GM23248 (cell line): ENCODE results near the gene TMEM273. TPM values are rescaled to one million over a fixed set of nuclear protein-coding genes. Genes with fewer than 3 reads are reported as not detected.

Source experiments
- DNase-seq: peaks from one replicate; pipeline ENCODE4 v3.0.0-alpha.2; 2015
- H2AFZ ChIP-seq: fragments of 200-600 bp; sonication (generic); 2 replicates; pipeline ENCODE4 v1.6.1; 2016; ENCODE audit warnings: antibody characterized with exemption
- H3F3A ChIP-seq: fragments of 200-600 bp; sonication (generic); 2 replicates; pipeline ENCODE4 v1.6.1; 2016; ENCODE audit warnings: mild to moderate bottlenecking, antibody characterized with exemption, mixed run types; ENCODE audit not compliant: insufficient read depth
- H3K27ac ChIP-seq: fragments of 200-600 bp; sonication (generic); 2 replicates; pipeline ENCODE4 v1.5.1; 2016; ENCODE audit warnings: mild to moderate bottlenecking
- H3K27me3 ChIP-seq: fragments of 200-600 bp; sonication (generic); replicated peaks from 2 replicates; pipeline ENCODE4 v1.6.1; 2016; ENCODE audit warnings: mild to moderate bottlenecking; ENCODE audit not compliant: insufficient read depth
- H3K36me3 ChIP-seq: fragments of 200-600 bp; sonication (generic); 2 replicates; pipeline ENCODE4 v1.6.1; 2016; ENCODE audit warnings: low read depth, mild to moderate bottlenecking
- H3K4me1 ChIP-seq: fragments of 200-600 bp; sonication (generic); 2 replicates; pipeline ENCODE4 v1.6.1; 2016; ENCODE audit warnings: mild to moderate bottlenecking; ENCODE audit not compliant: insufficient read depth
- H3K4me2 ChIP-seq: fragments of 200-600 bp; sonication (generic); one replicate; pipeline ENCODE4 v1.6.1; 2016; ENCODE audit warnings: mild to moderate bottlenecking; ENCODE audit not compliant: unreplicated experiment
- H3K4me3 ChIP-seq: fragments of 200-600 bp; sonication (generic); 2 replicates; pipeline ENCODE4 v1.5.1; 2016; ENCODE audit warnings: mild to moderate bottlenecking
- H3K79me2 ChIP-seq: fragments of 200-600 bp; sonication (generic); 2 replicates; pipeline ENCODE4 v1.6.1; 2016; ENCODE audit warnings: mild to moderate bottlenecking; ENCODE audit not compliant: insufficient read depth
- H3K9ac ChIP-seq: fragments of 200-600 bp; sonication (generic); 2 replicates; pipeline ENCODE4 v1.6.1; 2016; ENCODE audit warnings: mild to moderate bottlenecking
- H3K9me2 ChIP-seq: fragments of 200-600 bp; sonication (generic); 2 replicates; pipeline ENCODE4 v1.6.1; 2016; ENCODE audit warnings: mixed run types, mild to moderate bottlenecking, moderate library complexity; ENCODE audit not compliant: insufficient read depth
- H3K9me3 ChIP-seq: fragments of 200-600 bp; sonication (generic); one replicate; pipeline ENCODE4 v1.6.1; 2017; ENCODE audit warnings: low read depth
- H4K20me1 ChIP-seq: fragments of 200-600 bp; sonication (generic); 2 replicates; pipeline ENCODE4 v1.6.0; 2016; ENCODE audit not compliant: insufficient read depth
- EZH2 ChIP-seq: fragments of 200-600 bp; sonication (generic); IDR thresholded peaks from 2 replicates; pipeline ENCODE4 v1.6.1; 2018; ENCODE audit warnings: antibody characterized with exemption, mild to moderate bottlenecking; ENCODE audit not compliant: insufficient read depth, poor library complexity, severe bottlenecking
- EZH2phosphoT487 ChIP-seq: fragments of 200-600 bp; sonication (generic); IDR thresholded peaks from 2 replicates; pipeline ENCODE4 v1.6.1; 2018; ENCODE audit warnings: antibody characterized with exemption, moderate library complexity, mild to moderate bottlenecking, low read depth; ENCODE audit not compliant: insufficient read depth
- WGBS, 2 experiments: methylation state at CpG; one replicate each; pipeline ENCODE4 v1.1.6; 2015 to 2017; ENCODE audit warnings: low lambda C conversion rate in 2 of 2, low coverage in 1 of 2; ENCODE audit errors: missing lambda C conversion rate in 2 of 2; 5-methylcytosine and 5-hydroxymethylcytosine counted together
- in situ Hi-C: fragments of 300-500 bp; cut with MboI; formaldehyde crosslinking; loops from 2 replicates; pipeline ENCODE4 v1.15.0; 2020
- polyA plus RNA-seq: library from polyadenylated mRNA; unstranded; fragments of >200 nt; fragmentation: Nextera tagmentation; extraction: Ambion mirVana; gene quantifications from 2 replicates; pipeline ENCODE4 v1.2.1, GENCODE V29; 2016
- total RNA-seq: library from RNA; depleted of rRNA; stranded (reverse); fragments of >200 nt; shearing (Covaris generic); gene quantifications from 2 replicates; pipeline ENCODE4 v1.2.3, GENCODE V29; 2014

The TMEM273 gene
- total and polyA plus RNA-seq, 2 experiments from 2014 or later = not detected

- no peaks in the 10 kb centered on the region for H3K9me3 ChIP-seq
- H3K27me3 ChIP-seq = no peaks in the 10 kb centered on the region
- H3K79me2 ChIP-seq = no peaks in the 10 kb centered on the region
- H3K36me3 ChIP-seq = no peaks in the 10 kb centered on the region
- H4K20me1 ChIP-seq = no peaks in the 10 kb centered on the region
- H3K27ac ChIP-seq = no peak overlapping the region
- no peak overlapping the region for H3K4me2 ChIP-seq
- DNase-seq = no peak
- WGBS, 2 experiments = 80 to 81% methylated on average over 10 of the region's 10 CpGs
- in situ Hi-C loops = loop anchor here (25.0 kb wide), 1 partner anchor 513 kb away; no protein-coding TSS in a partner anchor
- peaks cover 13% of the 10 kb centered on the region for H3K4me1 ChIP-seq
- no peak overlapping the region for H3K9ac ChIP-seq
- H3F3A ChIP-seq = peaks cover 6% of the 10 kb centered on the region; the same call in 1 of the 2 replicates
- no peak for TF ChIP-seq EZH2
- TF ChIP-seq EZH2phosphoT487 = no peak
- no peaks in the 10 kb centered on the region for H3K9me2 ChIP-seq
- no peak overlapping the region for H2AFZ ChIP-seq
- no peak overlapping the region for H3K4me3 ChIP-seq
Observed at GRCh38 chr10:49174926-49175500, 13.2 kb downstream of the TMEM273 start.

GRCh38 chr10:49174261-49174925, 13.8 kb downstream of the TMEM273 start:
- Histone ChIP-seq H3K36me3 (no peaks in the 10 kb centered on the region), H3K9ac (no peak overlapping the region), H3K9me2 (no peaks in the 10 kb centered on the region), H3K79me2 (no peaks in the 10 kb centered on the region), H3K4me3 (no peak overlapping the region), H3K4me1 (peaks cover 13% of the 10 kb centered on the region), H3K4me2 (no peak overlapping the region), H3K27ac (no peak overlapping the region), H3K9me3 (no peaks in the 10 kb centered on the region), H3K27me3 (no peaks in the 10 kb centered on the region), H2AFZ (no peak overlapping the region), H3F3A (peaks cover 6% of the 10 kb centered on the region; the same call in 1 of the 2 replicates), H4K20me1 (no peaks in the 10 kb centered on the region)
- DNase-seq = no peak
- 92 to 93% methylated on average over 14 of the region's 15 CpGs for WGBS, 2 experiments
- no peak for TF ChIP-seq EZH2
- TF ChIP-seq EZH2phosphoT487 = no peak
- in situ Hi-C loops = loop anchor here (25.0 kb wide), 1 partner anchor 512 kb away; no protein-coding TSS in a partner anchor

GRCh38 chr10:49173853-49174252, 14.3 kb downstream of the TMEM273 start:
- no peak for TF ChIP-seq EZH2phosphoT487
- no peak for TF ChIP-seq EZH2
- no peaks in the 10 kb centered on the region for H3K36me3 ChIP-seq
- DNase-seq = no peak
- no peaks in the 10 kb centered on the region for H3K79me2 ChIP-seq
- WGBS, 2 experiments = 83 to 86% methylated on average over 4 of the region's 4 CpGs
- H3K27ac ChIP-seq = no peak overlapping the region
- no peak overlapping the region for H3K4me3 ChIP-seq
- no peak overlapping the region for H2AFZ ChIP-seq
- no peaks in the 10 kb centered on the region for H3K9me3 ChIP-seq
- no peaks in the 10 kb centered on the region for H4K20me1 ChIP-seq
- no peaks in the 10 kb centered on the region for H3K27me3 ChIP-seq
- H3K4me1 ChIP-seq = peaks cover 13% of the 10 kb centered on the region
- no peak overlapping the region for H3K4me2 ChIP-seq
- H3F3A ChIP-seq = peaks cover 6% of the 10 kb centered on the region; the same call in 1 of the 2 replicates
- H3K9ac ChIP-seq = no peak overlapping the region
- in situ Hi-C loops = loop anchor here (25.0 kb wide), 1 partner anchor 512 kb away; no protein-coding TSS in a partner anchor
- H3K9me2 ChIP-seq = no peaks in the 10 kb centered on the region

GRCh38 chr10:49173201-49173772, 14.9 kb downstream of the TMEM273 start:
- in situ Hi-C loops = loop anchor here (25.0 kb wide), 1 partner anchor 511 kb away; no protein-coding TSS in a partner anchor
- Histone ChIP-seq H3F3A (peaks cover 6% of the 10 kb centered on the region; the same call in 1 of the 2 replicates), H3K9me3 (no peaks in the 10 kb centered on the region), H3K4me2 (no peak overlapping the region), H3K27ac (no peak overlapping the region), H3K4me1 (peaks cover 13% of the 10 kb centered on the region), H3K9ac (no peak overlapping the region), H3K9me2 (no peaks in the 10 kb centered on the region), H3K4me3 (no peak overlapping the region), H3K79me2 (no peaks in the 10 kb centered on the region), H3K27me3 (no peaks in the 10 kb centered on the region), H4K20me1 (no peaks in the 10 kb centered on the region), H3K36me3 (no peaks in the 10 kb centered on the region), H2AFZ (no peak overlapping the region)
- 94 to 98% methylated on average over 11 of the region's 11 CpGs for WGBS, 2 experiments
- no peak for TF ChIP-seq EZH2
- TF ChIP-seq EZH2phosphoT487 = no peak
- DNase-seq = no peak
